Measurements from ENCODE around the gene MAK. TPM values are rescaled to one million over a fixed set of nuclear protein-coding genes. Genes with fewer than 3 reads are reported as not detected.
A peak's percentile ranks its signal among the peaks of the same experiment; 100 is the strongest.
"Not testable (repeated sequence)": the region's sequence is repeated elsewhere in the genome, so short reads cannot be mapped to it uniquely, and the experiment has no call there.

The MAK gene
- total RNA-seq, 1 donor from 2014 or later, result not detected

GRCh38 chr6:10769419-10769818 lies 68.9 kb downstream of the MAK start:
- Mint-ChIP-seq H3K4me3 (no peak overlapping the region), H3K9me3 (no peaks in the 10 kb centered on the region), H3K36me3 (ENCODE audit: low read depth) (peaks cover 41% of the 10 kb centered on the region), H3K27ac (no peak overlapping the region), H3K27me3 (no peaks in the 10 kb centered on the region), H3K4me1 (no peaks in the 10 kb centered on the region)
- TF ChIP-seq CTCF (IDR thresholded peaks at IDR 0.05), result no peak
- intact Hi-C loops (cut with micrococcal nuclease), result no loop called here
- ChIA-PET POLR2A (no interaction called here), CTCF (no interaction called here)
- ATAC-seq (ENCODE audit: low read depth) (no peak), DNase-seq (no peak)

GRCh38 chr6:10763006-10763405 lies 75.3 kb downstream of the MAK start:
- ChIA-PET CTCF (no interaction called here), POLR2A (no interaction called here)
- no peak overlapping the region for H3K27ac Mint-ChIP-seq
- ATAC-seq (ENCODE audit: low read depth), result no peak
- H3K36me3 Mint-ChIP-seq (ENCODE audit: low read depth), result peaks cover 38% of the 10 kb centered on the region
- no peak for TF ChIP-seq CTCF (IDR thresholded peaks at IDR 0.05)
- no peak for DNase-seq
- H3K4me1 Mint-ChIP-seq, result peaks cover 5% of the 10 kb centered on the region
- H3K27me3 Mint-ChIP-seq, result no peaks in the 10 kb centered on the region
- intact Hi-C loops (cut with micrococcal nuclease), result no loop called here
- no peaks in the 10 kb centered on the region for H3K9me3 Mint-ChIP-seq
- H3K4me3 Mint-ChIP-seq, result no peak overlapping the region

GRCh38 chr6:10759884-10760329 lies 78.4 kb downstream of the MAK start:
- H3K27ac Mint-ChIP-seq, result no peak overlapping the region
- TF ChIP-seq CTCF (IDR thresholded peaks at IDR 0.05), result no peak
- DNase-seq (no peak), ATAC-seq (ENCODE audit: low read depth) (no peak)
- H3K9me3 Mint-ChIP-seq, result no peaks in the 10 kb centered on the region
- H3K27me3 Mint-ChIP-seq, result no peaks in the 10 kb centered on the region
- intact Hi-C loops (cut with micrococcal nuclease), result loop anchor here (1.0 kb wide), 1 partner anchor 250 kb away; no protein-coding TSS in a partner anchor
- no peak overlapping the region for H3K4me3 Mint-ChIP-seq
- ChIA-PET CTCF (interaction anchor here (1.0 to 1.5 kb wide), 3 partner anchors 39 to 249 kb away, joined by 3 to 7 read pairs (median 3); no protein-coding TSS in a partner anchor), POLR2A (no interaction called here)
- peaks cover 56% of the 10 kb centered on the region for H3K36me3 Mint-ChIP-seq (ENCODE audit: low read depth)
- peaks cover 5% of the 10 kb centered on the region for H3K4me1 Mint-ChIP-seq

GRCh38 chr6:10759312-10759839 lies 79.0 kb downstream of the MAK start:
- POLR2A ChIA-PET, result no interaction called here
- Mint-ChIP-seq H3K27ac (no peak overlapping the region), H3K27me3 (no peaks in the 10 kb centered on the region), H3K36me3 (ENCODE audit: low read depth) (peaks cover 61% of the 10 kb centered on the region), H3K4me1 (peaks cover 5% of the 10 kb centered on the region), H3K9me3 (no peaks in the 10 kb centered on the region), H3K4me3 (no peak overlapping the region)
- TF ChIP-seq CTCF (IDR thresholded peaks at IDR 0.05), result no peak
- peak; percentile 54 for ATAC-seq (ENCODE audit: low read depth)
- CTCF ChIA-PET, result interaction anchor here (1.0 to 1.5 kb wide), 3 partner anchors 39 to 248 kb away, joined by 3 to 7 read pairs (median 3); no protein-coding TSS in a partner anchor
- intact Hi-C loops (cut with micrococcal nuclease), result loop anchor here (1.0 kb wide), 1 partner anchor 249 kb away; no protein-coding TSS in a partner anchor
- no peak for DNase-seq

- Mint-ChIP-seq H3K4me3 (no peak overlapping the region), H3K9me3 (no peaks in the 10 kb centered on the region), H3K36me3 (ENCODE audit: low read depth) (peaks cover 80% of the 10 kb centered on the region), H3K27me3 (no peaks in the 10 kb centered on the region), H3K4me1 (peaks cover 6% of the 10 kb centered on the region), H3K27ac (no peak overlapping the region)
- intact Hi-C loops (cut with micrococcal nuclease), result no loop called here
- ATAC-seq (ENCODE audit: low read depth), result no peak
- POLR2A ChIA-PET, result no interaction called here
- CTCF ChIA-PET, result no interaction called here
- DNase-seq, result no peak
- no peak for TF ChIP-seq CTCF (IDR thresholded peaks at IDR 0.05)
Observed at GRCh38 chr6:10756085-10756484, 82.3 kb downstream of the MAK start.

GRCh38 chr6:10751757-10752156 lies 86.6 kb downstream of the MAK start:
- intact Hi-C loops (cut with micrococcal nuclease); POLR2A ChIA-PET; H3K9me3 Mint-ChIP-seq; CTCF ChIA-PET; ATAC-seq (ENCODE audit: low read depth); DNase-seq; H3K4me3 Mint-ChIP-seq; H3K27ac Mint-ChIP-seq; H3K27me3 Mint-ChIP-seq: not testable (repeated sequence)
- Mint-ChIP-seq H3K4me1 (peaks cover 33% of the 10 kb centered on the region), H3K36me3 (ENCODE audit: low read depth) (peaks cover 64% of the 10 kb centered on the region)

GRCh38 chr6:10750568-10750967 lies 87.8 kb downstream of the MAK start:
- H3K27me3 Mint-ChIP-seq; CTCF ChIA-PET; ATAC-seq (ENCODE audit: low read depth); intact Hi-C loops (cut with micrococcal nuclease); H3K27ac Mint-ChIP-seq; DNase-seq; H3K4me3 Mint-ChIP-seq; H3K9me3 Mint-ChIP-seq: not testable (repeated sequence)
- POLR2A ChIA-PET, result interaction anchor here (0.6 kb wide), 1 partner anchor 233 kb away, joined by 4 read pairs; no protein-coding TSS in a partner anchor
- peaks cover 34% of the 10 kb centered on the region for H3K4me1 Mint-ChIP-seq
- H3K36me3 Mint-ChIP-seq (ENCODE audit: low read depth), result peaks cover 53% of the 10 kb centered on the region
